Measurements from ENCODE around the gene MFSD12. TPM values are rescaled to one million over a fixed set of nuclear protein-coding genes. Genes with fewer than 3 reads are reported as not detected.

Gene MFSD12
- total RNA-seq, 1 experiment from 2014 or later: 131 TPM

DNA sequence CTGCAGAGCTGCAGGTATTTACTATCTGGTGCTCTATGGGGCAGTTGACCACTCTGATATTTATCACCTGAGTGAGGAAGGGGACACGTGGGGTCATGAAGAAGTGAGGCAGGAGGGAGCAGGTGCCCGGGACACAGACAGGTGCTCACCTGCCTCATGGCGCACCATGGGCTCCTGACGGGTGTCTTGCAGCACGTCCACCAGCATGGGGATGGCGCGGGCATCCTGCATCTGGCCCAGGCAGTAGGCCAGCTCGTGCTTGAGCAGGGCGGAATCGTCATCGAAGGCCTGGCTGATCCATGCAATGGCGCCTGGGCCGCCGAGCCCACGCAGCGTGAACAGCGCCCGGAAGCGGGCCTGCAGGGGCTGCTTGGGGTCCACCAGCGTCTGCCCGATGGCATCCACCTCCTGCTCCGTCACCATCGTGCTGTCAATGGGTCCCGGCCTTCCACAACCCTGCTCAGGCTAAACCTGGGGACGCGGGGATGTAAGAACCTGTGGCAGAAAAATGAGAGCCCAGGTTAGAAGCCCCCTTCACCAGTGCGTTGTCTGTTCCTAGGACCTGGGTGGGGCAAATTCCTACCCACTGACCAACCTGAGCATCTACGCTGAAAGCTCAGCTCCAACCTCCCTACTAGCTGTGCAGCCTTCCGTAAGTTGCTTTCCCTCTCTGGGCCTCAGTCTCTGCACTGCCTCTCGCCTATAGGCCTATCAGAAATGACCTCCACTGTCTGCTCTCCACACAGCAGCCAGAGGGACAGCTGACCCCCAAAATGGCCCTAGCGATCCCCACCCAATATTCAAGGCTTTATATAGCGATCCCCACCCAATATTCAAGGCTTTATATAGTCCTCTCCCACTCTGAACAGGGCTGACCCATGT lies 60.8 kb downstream of the MFSD12 start:
- H3K27ac ChIP-seq (ENCODE audit: low read depth, low read length): no peak overlapping the region
- no peaks in the 10 kb centered on the region for H3K9me2 ChIP-seq (ENCODE audit: insufficient read depth)
- H3K9ac ChIP-seq (ENCODE audit: low read length): no peak overlapping the region
- H3K79me2 ChIP-seq (ENCODE audit: insufficient read depth, low read length): peaks cover 38% of the 10 kb centered on the region
- no peak overlapping the region for H3K4me3 ChIP-seq (replicated peaks in 1 of 2; ENCODE audit: low read depth in 1 of 2, low read length in 2 of 2)
- DNase-seq (ENCODE audit: low read depth, low spot score): no peak
- no TSS peak for BruUV-seq (replicated peaks)
- H3K9me3 ChIP-seq (ENCODE audit: control insufficient read depth in 1 of 2, insufficient read depth in 1 of 2, low read depth in 1 of 2, low read length in 2 of 2): no peaks in the 10 kb centered on the region
- intact Hi-C loops (cut with micrococcal nuclease): no loop called here
- H3K4me2 ChIP-seq (ENCODE audit: low read length): no peak overlapping the region
- H3K4me1 ChIP-seq (ENCODE audit: control insufficient read depth in 1 of 2, insufficient read depth in 2 of 2, low read length in 2 of 2): peaks cover 10 to 16% of the 10 kb centered on the region in 2 experiments; a peak in 3 of 4 replicates
- H2AFZ ChIP-seq (ENCODE audit: low read depth, low read length, poor library complexity, severe bottlenecking): no peak overlapping the region
- no peaks in the 10 kb centered on the region for H4K20me1 ChIP-seq (ENCODE audit: insufficient read depth)
- ATAC-seq: no peak
- CTCF ChIA-PET: no interaction called here
- no peak for TF ChIP-seq FOSL1 (IDR thresholded peaks at IDR 0.05; ENCODE audit: low read depth)
- TF ChIP-seq EZH2phosphoT487 (IDR thresholded peaks at IDR 0.05; ENCODE audit: borderline replicate concordance): no peak
- no peak for TF ChIP-seq CEBPB (IDR thresholded peaks at IDR 0.05; ENCODE audit: low read depth)
- TF ChIP-seq, protein P1, sequence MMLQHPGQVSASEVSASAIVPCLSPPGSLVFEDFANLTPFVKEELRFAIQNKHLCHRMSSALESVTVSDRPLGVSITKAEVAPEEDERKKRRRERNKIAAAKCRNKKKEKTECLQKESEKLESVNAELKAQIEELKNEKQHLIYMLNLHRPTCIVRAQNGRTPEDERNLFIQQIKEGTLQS (IDR thresholded peaks at IDR 0.05): no peak
- TF ChIP-seq EGR1 (IDR thresholded peaks at IDR 0.05; ENCODE audit: low read depth): no peak
- no peak for TF ChIP-seq SP1 (IDR thresholded peaks at IDR 0.05; ENCODE audit: low read depth)
- no peak for TF ChIP-seq CBX3 (IDR thresholded peaks at IDR 0.05; ENCODE audit: low read depth)
- TF ChIP-seq EZH2 (IDR thresholded peaks at IDR 0.05): no peak
- TF ChIP-seq, protein P2, sequence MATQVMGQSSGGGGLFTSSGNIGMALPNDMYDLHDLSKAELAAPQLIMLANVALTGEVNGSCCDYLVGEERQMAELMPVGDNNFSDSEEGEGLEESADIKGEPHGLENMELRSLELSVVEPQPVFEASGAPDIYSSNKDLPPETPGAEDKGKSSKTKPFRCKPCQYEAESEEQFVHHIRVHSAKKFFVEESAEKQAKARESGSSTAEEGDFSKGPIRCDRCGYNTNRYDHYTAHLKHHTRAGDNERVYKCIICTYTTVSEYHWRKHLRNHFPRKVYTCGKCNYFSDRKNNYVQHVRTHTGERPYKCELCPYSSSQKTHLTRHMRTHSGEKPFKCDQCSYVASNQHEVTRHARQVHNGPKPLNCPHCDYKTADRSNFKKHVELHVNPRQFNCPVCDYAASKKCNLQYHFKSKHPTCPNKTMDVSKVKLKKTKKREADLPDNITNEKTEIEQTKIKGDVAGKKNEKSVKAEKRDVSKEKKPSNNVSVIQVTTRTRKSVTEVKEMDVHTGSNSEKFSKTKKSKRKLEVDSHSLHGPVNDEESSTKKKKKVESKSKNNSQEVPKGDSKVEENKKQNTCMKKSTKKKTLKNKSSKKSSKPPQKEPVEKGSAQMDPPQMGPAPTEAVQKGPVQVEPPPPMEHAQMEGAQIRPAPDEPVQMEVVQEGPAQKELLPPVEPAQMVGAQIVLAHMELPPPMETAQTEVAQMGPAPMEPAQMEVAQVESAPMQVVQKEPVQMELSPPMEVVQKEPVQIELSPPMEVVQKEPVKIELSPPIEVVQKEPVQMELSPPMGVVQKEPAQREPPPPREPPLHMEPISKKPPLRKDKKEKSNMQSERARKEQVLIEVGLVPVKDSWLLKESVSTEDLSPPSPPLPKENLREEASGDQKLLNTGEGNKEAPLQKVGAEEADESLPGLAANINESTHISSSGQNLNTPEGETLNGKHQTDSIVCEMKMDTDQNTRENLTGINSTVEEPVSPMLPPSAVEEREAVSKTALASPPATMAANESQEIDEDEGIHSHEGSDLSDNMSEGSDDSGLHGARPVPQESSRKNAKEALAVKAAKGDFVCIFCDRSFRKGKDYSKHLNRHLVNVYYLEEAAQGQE (IDR thresholded peaks at IDR 0.05; ENCODE audit: low read depth): no peak
- TF ChIP-seq, protein P3, sequence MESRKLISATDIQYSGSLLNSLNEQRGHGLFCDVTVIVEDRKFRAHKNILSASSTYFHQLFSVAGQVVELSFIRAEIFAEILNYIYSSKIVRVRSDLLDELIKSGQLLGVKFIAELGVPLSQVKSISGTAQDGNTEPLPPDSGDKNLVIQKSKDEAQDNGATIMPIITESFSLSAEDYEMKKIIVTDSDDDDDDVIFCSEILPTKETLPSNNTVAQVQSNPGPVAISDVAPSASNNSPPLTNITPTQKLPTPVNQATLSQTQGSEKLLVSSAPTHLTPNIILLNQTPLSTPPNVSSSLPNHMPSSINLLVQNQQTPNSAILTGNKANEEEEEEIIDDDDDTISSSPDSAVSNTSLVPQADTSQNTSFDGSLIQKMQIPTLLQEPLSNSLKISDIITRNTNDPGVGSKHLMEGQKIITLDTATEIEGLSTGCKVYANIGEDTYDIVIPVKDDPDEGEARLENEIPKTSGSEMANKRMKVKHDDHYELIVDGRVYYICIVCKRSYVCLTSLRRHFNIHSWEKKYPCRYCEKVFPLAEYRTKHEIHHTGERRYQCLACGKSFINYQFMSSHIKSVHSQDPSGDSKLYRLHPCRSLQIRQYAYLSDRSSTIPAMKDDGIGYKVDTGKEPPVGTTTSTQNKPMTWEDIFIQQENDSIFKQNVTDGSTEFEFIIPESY (IDR thresholded peaks at IDR 0.05; ENCODE audit: extremely low read depth, insufficient replicate concordance, low read length): no peak
- TF ChIP-seq YY1 (IDR thresholded peaks at IDR 0.05; ENCODE audit: extremely low read depth, insufficient replicate concordance, low read depth, low read length): no peak
- TF ChIP-seq, protein P4, sequence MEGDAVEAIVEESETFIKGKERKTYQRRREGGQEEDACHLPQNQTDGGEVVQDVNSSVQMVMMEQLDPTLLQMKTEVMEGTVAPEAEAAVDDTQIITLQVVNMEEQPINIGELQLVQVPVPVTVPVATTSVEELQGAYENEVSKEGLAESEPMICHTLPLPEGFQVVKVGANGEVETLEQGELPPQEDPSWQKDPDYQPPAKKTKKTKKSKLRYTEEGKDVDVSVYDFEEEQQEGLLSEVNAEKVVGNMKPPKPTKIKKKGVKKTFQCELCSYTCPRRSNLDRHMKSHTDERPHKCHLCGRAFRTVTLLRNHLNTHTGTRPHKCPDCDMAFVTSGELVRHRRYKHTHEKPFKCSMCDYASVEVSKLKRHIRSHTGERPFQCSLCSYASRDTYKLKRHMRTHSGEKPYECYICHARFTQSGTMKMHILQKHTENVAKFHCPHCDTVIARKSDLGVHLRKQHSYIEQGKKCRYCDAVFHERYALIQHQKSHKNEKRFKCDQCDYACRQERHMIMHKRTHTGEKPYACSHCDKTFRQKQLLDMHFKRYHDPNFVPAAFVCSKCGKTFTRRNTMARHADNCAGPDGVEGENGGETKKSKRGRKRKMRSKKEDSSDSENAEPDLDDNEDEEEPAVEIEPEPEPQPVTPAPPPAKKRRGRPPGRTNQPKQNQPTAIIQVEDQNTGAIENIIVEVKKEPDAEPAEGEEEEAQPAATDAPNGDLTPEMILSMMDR (IDR thresholded peaks at IDR 0.05 in 2 of 3, conservative IDR thresholded peaks at IDR 0.05 in 1 of 3; ENCODE audit: borderline replicate concordance in 1 of 3, insufficient read depth in 1 of 3, low read depth in 2 of 3, low read length in 2 of 3): no peak
- no peak for TF ChIP-seq POLR2AphosphoS5 (IDR thresholded peaks at IDR 0.05; ENCODE audit: low read depth, low read length)
- TF ChIP-seq ZFX (IDR thresholded peaks at IDR 0.05): no peak
- no peak for TF ChIP-seq ELF1 (IDR thresholded peaks at IDR 0.05; ENCODE audit: borderline replicate concordance, low read depth)
- no peak for TF ChIP-seq JUND (IDR thresholded peaks at IDR 0.05)
- TF ChIP-seq, protein P5, sequence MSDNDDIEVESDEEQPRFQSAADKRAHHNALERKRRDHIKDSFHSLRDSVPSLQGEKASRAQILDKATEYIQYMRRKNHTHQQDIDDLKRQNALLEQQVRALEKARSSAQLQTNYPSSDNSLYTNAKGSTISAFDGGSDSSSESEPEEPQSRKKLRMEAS (IDR thresholded peaks at IDR 0.05): no peak
- no peak for TF ChIP-seq RAD21 (IDR thresholded peaks at IDR 0.05; ENCODE audit: low read depth)
- no peak for TF ChIP-seq POLR2A (IDR thresholded peaks at IDR 0.05; ENCODE audit: borderline replicate concordance, extremely low read depth, insufficient read depth, insufficient read length)
- H3K27me3 ChIP-seq (ENCODE audit: insufficient read depth, low read length): no peaks in the 10 kb centered on the region
- POLR2A ChIA-PET: no interaction called here
- RAD21 ChIA-PET (ENCODE audit: low non-redundant PET in 1 of 2, low total read pairs in 2 of 2, uncharacterized antibody in 2 of 2, unreplicated experiment in 2 of 2): no interaction called here
- peaks cover 2 to 22% of the 10 kb centered on the region in 2 experiments; a peak in 3 of 4 replicates for H3K36me3 ChIP-seq (ENCODE audit: control insufficient read depth in 1 of 2, insufficient read depth in 2 of 2, low read length in 2 of 2)
